Measurements from ENCODE around the gene DDX24. TPM values are rescaled to one million over a fixed set of nuclear protein-coding genes. Genes with fewer than 3 reads are reported as not detected.

Gene DDX24
- total RNA-seq, 1 experiment from 2014 or later = 174 TPM

DNA sequence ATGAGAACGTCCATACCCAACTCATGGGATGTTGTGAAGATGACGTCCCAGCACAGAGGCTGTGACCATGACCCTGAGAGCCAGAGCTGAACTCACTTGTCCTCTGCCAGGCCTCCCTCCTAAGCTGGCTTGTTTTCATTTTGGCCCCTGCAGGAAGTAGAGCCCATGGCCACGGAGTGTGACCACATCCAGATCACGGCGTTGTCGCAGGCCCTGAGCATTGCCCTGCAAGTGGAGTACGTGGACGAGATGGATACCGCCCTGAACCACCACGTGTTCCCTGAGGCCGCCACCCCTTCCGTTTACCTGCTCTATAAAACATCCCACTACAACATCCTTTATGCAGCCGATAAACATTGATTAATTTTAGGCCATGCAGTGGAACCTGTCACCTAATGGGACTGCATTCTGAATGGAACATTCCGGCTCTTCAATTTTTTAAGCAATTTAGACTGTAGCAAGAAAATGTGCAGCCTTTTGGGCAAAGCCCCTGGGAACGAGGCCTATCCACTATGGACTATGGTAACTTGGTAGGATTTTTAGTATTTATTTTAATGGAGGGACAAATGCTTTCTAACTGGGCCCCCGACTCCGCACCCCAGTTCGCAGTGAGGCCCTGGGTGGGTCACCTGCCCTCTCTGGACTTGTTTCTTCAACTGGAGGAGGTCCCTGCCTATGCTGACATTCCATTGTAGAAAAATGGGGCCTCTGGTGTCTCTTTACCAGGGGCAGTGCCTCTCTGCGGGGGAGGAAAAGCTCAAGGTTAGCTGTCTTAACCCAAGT lies 35.2 kb downstream of the DDX24 start (continued):
- no peak for TF ChIP-seq ESRRA (CRISPR knock-in tag; IDR thresholded peaks at IDR 0.05; ENCODE audit: borderline replicate concordance)
- TF ChIP-seq TEAD4 (CRISPR knock-in tag; IDR thresholded peaks at IDR 0.05) = no peak
- no peak for TF ChIP-seq ZNF263 (CRISPR knock-in tag; IDR thresholded peaks at IDR 0.05; ENCODE audit: low read depth)
- TF ChIP-seq, protein P1, sequence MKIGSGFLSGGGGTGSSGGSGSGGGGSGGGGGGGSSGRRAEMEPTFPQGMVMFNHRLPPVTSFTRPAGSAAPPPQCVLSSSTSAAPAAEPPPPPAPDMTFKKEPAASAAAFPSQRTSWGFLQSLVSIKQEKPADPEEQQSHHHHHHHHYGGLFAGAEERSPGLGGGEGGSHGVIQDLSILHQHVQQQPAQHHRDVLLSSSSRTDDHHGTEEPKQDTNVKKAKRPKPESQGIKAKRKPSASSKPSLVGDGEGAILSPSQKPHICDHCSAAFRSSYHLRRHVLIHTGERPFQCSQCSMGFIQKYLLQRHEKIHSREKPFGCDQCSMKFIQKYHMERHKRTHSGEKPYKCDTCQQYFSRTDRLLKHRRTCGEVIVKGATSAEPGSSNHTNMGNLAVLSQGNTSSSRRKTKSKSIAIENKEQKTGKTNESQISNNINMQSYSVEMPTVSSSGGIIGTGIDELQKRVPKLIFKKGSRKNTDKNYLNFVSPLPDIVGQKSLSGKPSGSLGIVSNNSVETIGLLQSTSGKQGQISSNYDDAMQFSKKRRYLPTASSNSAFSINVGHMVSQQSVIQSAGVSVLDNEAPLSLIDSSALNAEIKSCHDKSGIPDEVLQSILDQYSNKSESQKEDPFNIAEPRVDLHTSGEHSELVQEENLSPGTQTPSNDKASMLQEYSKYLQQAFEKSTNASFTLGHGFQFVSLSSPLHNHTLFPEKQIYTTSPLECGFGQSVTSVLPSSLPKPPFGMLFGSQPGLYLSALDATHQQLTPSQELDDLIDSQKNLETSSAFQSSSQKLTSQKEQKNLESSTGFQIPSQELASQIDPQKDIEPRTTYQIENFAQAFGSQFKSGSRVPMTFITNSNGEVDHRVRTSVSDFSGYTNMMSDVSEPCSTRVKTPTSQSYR (CRISPR knock-in tag; IDR thresholded peaks at IDR 0.05) = no peak

DNA sequence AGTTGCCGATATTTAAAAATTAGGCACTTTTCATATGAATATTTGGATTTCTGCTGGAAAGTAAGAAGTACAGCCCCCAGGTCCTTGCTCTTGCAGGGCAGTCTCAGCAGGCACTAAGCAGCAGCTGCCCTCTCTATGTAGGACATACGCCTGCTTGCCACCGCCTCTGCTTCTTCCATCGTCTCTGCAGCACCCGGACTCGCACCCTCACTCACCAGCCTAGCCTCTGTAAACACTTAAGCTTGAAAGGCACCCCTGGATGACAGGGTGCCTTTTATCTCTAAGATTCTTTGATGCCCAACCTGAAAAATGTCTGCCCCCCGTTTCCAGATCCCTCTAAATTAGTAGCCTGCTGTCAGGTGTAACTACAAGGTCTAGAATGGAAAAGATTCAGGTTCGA lies 35.9 kb downstream of the DDX24 start:
- no peak for TF ChIP-seq MAX (CRISPR knock-in tag; IDR thresholded peaks at IDR 0.05)
- no peak for TF ChIP-seq SMAD4 (CRISPR knock-in tag; IDR thresholded peaks at IDR 0.05)
- no peak for TF ChIP-seq TEAD1 (CRISPR knock-in tag; IDR thresholded peaks at IDR 0.05)
- TF ChIP-seq IRF1 (CRISPR knock-in tag; IDR thresholded peaks at IDR 0.05) = no peak
- no peak for TF ChIP-seq ZBTB43 (CRISPR knock-in tag; IDR thresholded peaks at IDR 0.05)
- TF ChIP-seq JUN (CRISPR knock-in tag; IDR thresholded peaks at IDR 0.05) = no peak
- TF ChIP-seq ZNF512 (CRISPR knock-in tag; IDR thresholded peaks at IDR 0.05; ENCODE audit: borderline replicate concordance) = no peak
- TF ChIP-seq CTCF (IDR thresholded peaks at IDR 0.05) = no peak
- TF ChIP-seq PREB (CRISPR knock-in tag; IDR thresholded peaks at IDR 0.05; ENCODE audit: borderline replicate concordance) = no peak
- TF ChIP-seq HMGXB4 (CRISPR knock-in tag; IDR thresholded peaks at IDR 0.05) = no peak
- no peak for TF ChIP-seq GRHL2 (CRISPR knock-in tag; IDR thresholded peaks at IDR 0.05; ENCODE audit: insufficient replicate concordance, severe bottlenecking)
- no peak for ATAC-seq
- no peak for DNase-seq (ENCODE audit: low spot score)
- no peak overlapping the region for H3K27ac Mint-ChIP-seq
- no peaks in the 10 kb centered on the region for H3K9me3 Mint-ChIP-seq
- no peak overlapping the region for H3K4me3 Mint-ChIP-seq
- no peaks in the 10 kb centered on the region for H3K4me1 Mint-ChIP-seq
- H3K36me3 Mint-ChIP-seq = peaks cover 28% of the 10 kb centered on the region
- H3K27me3 Mint-ChIP-seq (ENCODE audit: low read depth) = no peaks in the 10 kb centered on the region
- POLR2A ChIA-PET = no interaction called here
- CTCF ChIA-PET = interaction anchor here (1.3 to 2.0 kb wide), 3 partner anchors 8 to 92 kb away, joined by 5 to 13 read pairs (median 6); no protein-coding TSS in a partner anchor

Measured in WTC11 (cell line).